H9 (cell line): ENCODE measurements around the gene R3HDM2. TPM values are rescaled to one million over a fixed set of nuclear protein-coding genes. Genes with fewer than 3 reads are reported as not detected.
A peak's percentile ranks its signal among the peaks of the same experiment; 100 is the strongest.

Experiments
- DNase-seq: peaks from one replicate; pipeline ENCODE4 v3.0.0-alpha.2; 2017
- H2AFZ ChIP-seq: one replicate; pipeline ENCODE4 v1.6.1; 2013; ENCODE audit warnings: mild to moderate bottlenecking, low read length, control low read depth, moderate library complexity
- H2AK5ac ChIP-seq: 2 replicates; pipeline ENCODE4 v1.6.1; 2013; ENCODE audit warnings: low read length, control low read depth, mixed read lengths; ENCODE audit not compliant: insufficient read length
- H2BK120ac ChIP-seq: one replicate; pipeline ENCODE4 v1.6.1; 2013; ENCODE audit warnings: low read depth, mild to moderate bottlenecking, low read length, control low read depth, inconsistent platforms; ENCODE audit not compliant: poor library complexity, severe bottlenecking
- H2BK12ac ChIP-seq: 2 replicates; pipeline ENCODE4 v1.6.1; 2013; ENCODE audit warnings: low read length, control low read depth, mixed read lengths, low read depth; ENCODE audit not compliant: insufficient read length
- H2BK15ac ChIP-seq: 2 replicates; pipeline ENCODE4 v1.6.1; 2013; ENCODE audit warnings: low read depth, low read length, control low read depth
- H2BK20ac ChIP-seq: one replicate; pipeline ENCODE4 v1.6.1; 2013; ENCODE audit warnings: low read depth, mild to moderate bottlenecking, low read length, control low read depth, inconsistent platforms; ENCODE audit not compliant: poor library complexity, severe bottlenecking
- H2BK5ac ChIP-seq: 2 replicates; pipeline ENCODE4 v1.6.1; 2013; ENCODE audit warnings: low read length, control low read depth, mixed read lengths; ENCODE audit not compliant: insufficient read length
- H3K14ac ChIP-seq: 2 replicates; pipeline ENCODE4 v1.6.1; 2013; ENCODE audit warnings: low read length, control low read depth; ENCODE audit not compliant: insufficient read depth
- H3K18ac ChIP-seq: 2 replicates; pipeline ENCODE4 v1.6.1; 2013; ENCODE audit warnings: low read depth, mild to moderate bottlenecking, mixed read lengths, low read length, control low read depth; ENCODE audit not compliant: insufficient read length
- H3K23ac ChIP-seq: 2 replicates; pipeline ENCODE4 v1.6.1; 2013; ENCODE audit warnings: low read length, control low read depth, mixed read lengths, low read depth; ENCODE audit not compliant: insufficient read length
- H3K23me2 ChIP-seq: 2 replicates; pipeline ENCODE4 v1.6.1; 2013; ENCODE audit warnings: low read depth, mild to moderate bottlenecking, mixed read lengths, low read length, control low read depth; ENCODE audit not compliant: insufficient read length, poor library complexity, severe bottlenecking
- H3K27ac ChIP-seq: 2 replicates; pipeline ENCODE4 v1.5.1; 2013; ENCODE audit warnings: low read length, control low read depth, mixed read lengths, low read depth; ENCODE audit not compliant: insufficient read length
- H3K27me3 ChIP-seq: 2 replicates; pipeline ENCODE4 v1.6.1; 2013; ENCODE audit warnings: low read length, control low read depth, inconsistent platforms; ENCODE audit not compliant: insufficient read depth
- H3K4ac ChIP-seq: 2 replicates; pipeline ENCODE4 v1.6.1; 2013; ENCODE audit warnings: low read depth, mild to moderate bottlenecking, control low read depth, inconsistent platforms, low read length, moderate library complexity
- H3K4me1 ChIP-seq: 2 replicates; pipeline ENCODE4 v1.6.1; 2013; ENCODE audit warnings: low read length, control low read depth, inconsistent platforms; ENCODE audit not compliant: insufficient read depth
- H3K4me2 ChIP-seq: 2 replicates; pipeline ENCODE4 v1.6.1; 2013; ENCODE audit warnings: low read length, control low read depth, mixed read lengths; ENCODE audit not compliant: insufficient read length, insufficient read depth
- H3K56ac ChIP-seq: 2 replicates; pipeline ENCODE4 v1.6.1; 2013; ENCODE audit warnings: low read depth, mild to moderate bottlenecking, mixed read lengths, low read length, control low read depth; ENCODE audit not compliant: insufficient read length
- H3K79me1 ChIP-seq: 2 replicates; pipeline ENCODE4 v1.6.1; 2013; ENCODE audit warnings: low read depth, mild to moderate bottlenecking, moderate library complexity, low read length, control low read depth, inconsistent platforms; ENCODE audit not compliant: insufficient read depth, poor library complexity, severe bottlenecking
- H3K79me2 ChIP-seq: 2 replicates; pipeline ENCODE4 v1.6.1; 2013; ENCODE audit warnings: low read length, control low read depth, inconsistent platforms; ENCODE audit not compliant: insufficient read depth
- H3K9ac ChIP-seq: 2 replicates; pipeline ENCODE4 v1.6.1; 2013; ENCODE audit warnings: low read length, control low read depth, mixed read lengths; ENCODE audit not compliant: insufficient read length; ENCODE audit errors: extremely low read depth
- H3K9me3 ChIP-seq: one replicate; pipeline ENCODE4 v1.6.1; 2013; ENCODE audit warnings: low read depth, low read length, inconsistent platforms; ENCODE audit not compliant: control insufficient read depth
- H3T11ph ChIP-seq: one replicate; pipeline ENCODE4 v1.6.1; 2013; ENCODE audit warnings: mild to moderate bottlenecking, low read length, control low read depth, inconsistent platforms
- H4K20me1 ChIP-seq: one replicate; pipeline ENCODE4 v1.6.1; 2013; ENCODE audit not compliant: control insufficient read depth, insufficient read length, insufficient read depth
- H4K5ac ChIP-seq: 2 replicates; pipeline ENCODE4 v1.6.1; 2013; ENCODE audit warnings: low read depth, mild to moderate bottlenecking, mixed read lengths, low read length, control low read depth; ENCODE audit not compliant: insufficient read length
- H4K8ac ChIP-seq: replicated peaks from 2 replicates; pipeline ENCODE4 v1.6.1; 2013; ENCODE audit warnings: low read length, control low read depth, mixed read lengths, low read depth; ENCODE audit not compliant: insufficient read length
- H4K91ac ChIP-seq: 2 replicates; pipeline ENCODE4 v1.6.1; 2013; ENCODE audit warnings: low read depth, mild to moderate bottlenecking, moderate library complexity, mixed read lengths, low read length, control low read depth; ENCODE audit not compliant: insufficient read length
- H3K27ac Mint-ChIP-seq, 3 experiments: 2 replicates in 2 of 3; 3 replicates in 1 of 3; pipeline ENCODE4 v1.8.0; 2020 to 2021; ENCODE audit warnings: mixed read lengths in 3 of 3, mild to moderate bottlenecking in 1 of 3, moderate library complexity in 1 of 3
- H3K27me3 Mint-ChIP-seq: 2 replicates; pipeline ENCODE4 v1.8.0; 2021; ENCODE audit warnings: low read depth, mild to moderate bottlenecking, moderate library complexity, mixed read lengths
- H3K36me3 Mint-ChIP-seq, 3 experiments: 2 replicates in 2 of 3; 3 replicates in 1 of 3; pipeline ENCODE4 v1.8.0; 2020 to 2021; ENCODE audit warnings: low read depth in 3 of 3, mixed read lengths in 3 of 3; ENCODE audit not compliant: insufficient read depth in 1 of 3
- H3K4me1 Mint-ChIP-seq, 2 experiments: 2 replicates each; pipeline ENCODE4 v1.8.0; 2020; ENCODE audit warnings: mixed read lengths in 2 of 2
- H3K4me3 Mint-ChIP-seq, 2 experiments: 2 replicates in 1 of 2; 3 replicates in 1 of 2; pipeline ENCODE4 v1.8.0; 2020 to 2021; ENCODE audit warnings: mild to moderate bottlenecking in 2 of 2, mixed read lengths in 2 of 2, moderate library complexity in 1 of 2
- H3K9me3 Mint-ChIP-seq, 2 experiments: 2 replicates in 1 of 2; 3 replicates in 1 of 2; pipeline ENCODE4 v1.8.0; 2020; ENCODE audit warnings: mild to moderate bottlenecking in 2 of 2, mixed read lengths in 2 of 2, moderate library complexity in 1 of 2
- WGBS: extraction: QIAGEN DNeasy Blood & Tissue Kit; methylation state at CpG from one replicate; pipeline ENCODE4 v1.1.7; 2013; ENCODE audit warnings: missing lambda C conversion rate, low lambda C conversion rate, mixed read lengths; ENCODE audit not compliant: insufficient read length; ENCODE audit errors: extremely low coverage; 5-methylcytosine and 5-hydroxymethylcytosine counted together
- total RNA-seq: library from RNA; stranded (reverse); gene quantifications from 2 replicates; pipeline ENCODE4 v1.2.1, GENCODE V29; 2021
- TF ChIP-seq, protein P1 (sequence below): fragments of 200-600 bp; sonication (generic); conservative IDR thresholded peaks from 3 replicates; pipeline ENCODE4 v1.8.0; 2021; ENCODE audit warnings: antibody characterized with exemption, mild to moderate bottlenecking

The R3HDM2 gene
- total RNA-seq, 1 experiment from 2014 or later, result 43.9 TPM

DNA sequence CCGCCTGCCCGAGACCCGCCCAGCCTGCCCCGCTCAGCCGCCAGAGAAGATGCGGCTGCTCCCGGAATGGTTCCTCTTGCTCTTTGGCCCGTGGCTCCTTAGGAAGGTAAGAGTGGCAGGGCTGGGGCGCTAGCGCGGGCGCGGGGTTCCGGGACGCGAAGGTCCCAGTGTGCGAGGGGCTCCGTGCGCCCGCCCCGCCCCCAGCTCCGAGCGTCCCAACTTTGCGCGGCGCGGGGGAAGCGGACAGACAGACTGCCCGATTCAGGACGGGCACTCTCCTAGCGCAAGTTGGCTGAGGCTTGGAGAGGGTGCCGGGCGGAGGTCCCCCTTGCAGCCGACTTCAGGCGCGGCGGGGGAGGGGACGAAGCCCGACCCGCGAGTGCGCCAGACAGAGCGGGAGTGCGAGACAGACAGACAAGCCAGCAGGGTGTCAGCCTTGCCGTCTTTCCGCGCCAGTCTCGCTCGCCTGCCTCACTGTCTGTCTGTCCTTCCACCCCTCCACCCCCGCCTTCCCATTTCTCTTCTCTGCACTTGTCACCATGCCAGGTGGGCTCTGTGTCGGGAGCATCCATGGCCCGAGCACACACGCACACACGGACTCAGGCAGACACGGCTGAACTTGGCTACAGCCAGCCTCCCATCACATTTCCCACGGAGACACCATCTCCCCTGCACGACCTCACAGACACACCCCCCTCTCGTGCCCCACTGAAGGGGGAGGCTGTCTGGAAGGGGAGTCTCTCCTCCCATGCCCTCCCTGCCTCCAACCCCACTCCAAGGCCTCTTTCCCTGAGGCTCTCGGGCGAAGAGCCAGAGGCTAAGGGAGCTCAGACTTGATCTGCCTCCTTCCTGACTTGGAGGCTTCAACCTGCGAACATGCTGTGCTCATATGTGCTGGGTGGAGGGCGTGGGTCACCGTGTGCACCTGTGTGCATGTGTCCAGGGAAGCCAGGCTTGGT is 213.6 kb downstream of the R3HDM2 start:
- no CpG with 5 or more reads among the region's 63 CpGs for WGBS
- no peak overlapping the region for H2AK5ac ChIP-seq
- Mint-ChIP-seq H3K4me3 (peak overlapping the region; percentile 61 to 87), H3K27me3 (peaks cover 85% of the 10 kb centered on the region), H3K27ac (no peak overlapping the region), H3K4me1 (peaks cover 58 to 65% of the 10 kb centered on the region in 2 experiments), H3K9me3 (peaks cover 0 to 5% of the 10 kb centered on the region in 2 experiments; a peak in 3 of 5 replicates), H3K36me3 (peaks cover 0 to 6% (median 4%) of the 10 kb centered on the region in 3 experiments; a peak in 4 of 7 replicates)
- no peak overlapping the region for H3K56ac ChIP-seq
- no peak overlapping the region for H3K4ac ChIP-seq
- H3K27ac ChIP-seq, result no peak overlapping the region
- no peak overlapping the region for H4K8ac ChIP-seq
- H3K4me1 ChIP-seq, result peaks cover 8% of the 10 kb centered on the region
- no peak overlapping the region for H2BK12ac ChIP-seq
- peak overlapping the region; percentile 75 for H3K4me2 ChIP-seq
- H4K20me1 ChIP-seq, result peaks cover 3% of the 10 kb centered on the region
- TF ChIP-seq, protein P1, sequence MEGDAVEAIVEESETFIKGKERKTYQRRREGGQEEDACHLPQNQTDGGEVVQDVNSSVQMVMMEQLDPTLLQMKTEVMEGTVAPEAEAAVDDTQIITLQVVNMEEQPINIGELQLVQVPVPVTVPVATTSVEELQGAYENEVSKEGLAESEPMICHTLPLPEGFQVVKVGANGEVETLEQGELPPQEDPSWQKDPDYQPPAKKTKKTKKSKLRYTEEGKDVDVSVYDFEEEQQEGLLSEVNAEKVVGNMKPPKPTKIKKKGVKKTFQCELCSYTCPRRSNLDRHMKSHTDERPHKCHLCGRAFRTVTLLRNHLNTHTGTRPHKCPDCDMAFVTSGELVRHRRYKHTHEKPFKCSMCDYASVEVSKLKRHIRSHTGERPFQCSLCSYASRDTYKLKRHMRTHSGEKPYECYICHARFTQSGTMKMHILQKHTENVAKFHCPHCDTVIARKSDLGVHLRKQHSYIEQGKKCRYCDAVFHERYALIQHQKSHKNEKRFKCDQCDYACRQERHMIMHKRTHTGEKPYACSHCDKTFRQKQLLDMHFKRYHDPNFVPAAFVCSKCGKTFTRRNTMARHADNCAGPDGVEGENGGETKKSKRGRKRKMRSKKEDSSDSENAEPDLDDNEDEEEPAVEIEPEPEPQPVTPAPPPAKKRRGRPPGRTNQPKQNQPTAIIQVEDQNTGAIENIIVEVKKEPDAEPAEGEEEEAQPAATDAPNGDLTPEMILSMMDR, result no peak
- DNase-seq, result no peak
- no peak overlapping the region for H3K14ac ChIP-seq
- H3K18ac ChIP-seq, result no peak overlapping the region
- no peaks in the 10 kb centered on the region for H3K79me1 ChIP-seq
- H3K9ac ChIP-seq, result no peak overlapping the region
- peaks cover 64% of the 10 kb centered on the region for H3K27me3 ChIP-seq
- no peak overlapping the region for H2BK120ac ChIP-seq
- no peak overlapping the region for H2AFZ ChIP-seq
- H3T11ph ChIP-seq, result no peak overlapping the region
- no peak overlapping the region for H3K23ac ChIP-seq
- no peak overlapping the region for H2BK20ac ChIP-seq
- H2BK5ac ChIP-seq, result no peak overlapping the region
- peaks cover 7% of the 10 kb centered on the region for H3K23me2 ChIP-seq
- H3K9me3 ChIP-seq, result no peaks in the 10 kb centered on the region
- H2BK15ac ChIP-seq, result no peak overlapping the region
- no peak overlapping the region for H4K5ac ChIP-seq
- H3K79me2 ChIP-seq, result no peaks in the 10 kb centered on the region
- H4K91ac ChIP-seq, result no peak overlapping the region
